H1 (cell line): ENCODE measurements around the gene ARHGAP26.

Source experiments
- EGR1 ChIP-seq: IDR thresholded peaks from 2 replicates; pipeline ENCODE4 v1.6.1; 2011; ENCODE audit warnings: low read depth, low read length, borderline replicate concordance
- EZH2 ChIP-seq: fragments of 200-600 bp; sonication (generic); IDR thresholded peaks from 2 replicates; pipeline ENCODE4 v1.7.1; 2012; ENCODE audit warnings: low read depth, mild to moderate bottlenecking, moderate library complexity, low read length, inconsistent platforms; ENCODE audit not compliant: severe bottlenecking
- MAFK ChIP-seq: IDR thresholded peaks from 2 replicates; pipeline ENCODE4 v1.6.1; 2012; ENCODE audit warnings: low read depth, mild to moderate bottlenecking, improper control_type of control experiment, low read length
- POLR2A ChIP-seq, 2 experiments: IDR thresholded peaks; 1 replicate in 1 of 2; 2 replicates in 1 of 2; pipeline ENCODE4 v1.6.1; 2011; ENCODE audit warnings: low read depth in 2 of 2, low read length in 2 of 2, mild to moderate bottlenecking in 2 of 2; ENCODE audit errors: control extremely low read depth in 1 of 2
- RXRA ChIP-seq: IDR thresholded peaks from 2 replicates; pipeline ENCODE4 v1.6.1; 2011; ENCODE audit warnings: low read depth, mild to moderate bottlenecking, low read length, moderate library complexity; ENCODE audit not compliant: insufficient read depth
- SAP30 ChIP-seq: fragments of 300-600 bp; sonication (generic); IDR thresholded peaks from 2 replicates; pipeline ENCODE4 v1.7.1; 2012; ENCODE audit warnings: low read length, moderate library complexity, mild to moderate bottlenecking, inconsistent platforms; ENCODE audit not compliant: insufficient read depth, insufficient replicate concordance
- YY1 ChIP-seq: IDR thresholded peaks from 2 replicates; pipeline ENCODE4 v1.6.1; 2011; ENCODE audit warnings: low read depth, mild to moderate bottlenecking, low read length
- TF ChIP-seq, protein P1 (sequence below), 3 experiments: IDR thresholded peaks; 1 replicate in 2 of 3; 2 replicates in 1 of 3; pipeline versions ENCODE4 v1.5.1 to v1.6.1; 2011; ENCODE audit warnings: low read length in 3 of 3, mild to moderate bottlenecking in 3 of 3, inconsistent platforms in 2 of 3, low read depth in 1 of 3, moderate library complexity in 1 of 3; ENCODE audit not compliant: insufficient read depth in 1 of 3; ENCODE audit errors: control extremely low read depth in 1 of 3

DNA sequence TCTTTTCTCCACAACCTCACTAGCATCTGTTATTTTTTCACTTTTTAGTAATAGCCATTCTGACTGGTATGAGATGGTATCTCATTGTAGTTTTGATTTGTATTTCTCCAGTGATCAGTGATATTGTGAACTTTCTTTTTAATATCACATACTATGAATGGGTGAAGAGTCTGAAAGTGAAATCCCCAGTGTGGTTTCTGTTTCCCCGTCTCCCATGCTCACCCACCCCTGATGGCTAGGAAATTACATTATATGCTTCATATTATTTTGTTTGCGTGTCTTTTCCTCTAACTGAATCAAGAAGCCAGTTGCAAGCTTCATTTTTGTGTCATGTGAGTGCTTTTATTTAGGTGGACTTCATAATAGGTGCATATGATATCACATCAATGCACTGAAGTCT is 171.1 kb downstream of the ARHGAP26 start:
- TF ChIP-seq EGR1 = no peak
- TF ChIP-seq MAFK = no peak
- TF ChIP-seq, protein P1, sequence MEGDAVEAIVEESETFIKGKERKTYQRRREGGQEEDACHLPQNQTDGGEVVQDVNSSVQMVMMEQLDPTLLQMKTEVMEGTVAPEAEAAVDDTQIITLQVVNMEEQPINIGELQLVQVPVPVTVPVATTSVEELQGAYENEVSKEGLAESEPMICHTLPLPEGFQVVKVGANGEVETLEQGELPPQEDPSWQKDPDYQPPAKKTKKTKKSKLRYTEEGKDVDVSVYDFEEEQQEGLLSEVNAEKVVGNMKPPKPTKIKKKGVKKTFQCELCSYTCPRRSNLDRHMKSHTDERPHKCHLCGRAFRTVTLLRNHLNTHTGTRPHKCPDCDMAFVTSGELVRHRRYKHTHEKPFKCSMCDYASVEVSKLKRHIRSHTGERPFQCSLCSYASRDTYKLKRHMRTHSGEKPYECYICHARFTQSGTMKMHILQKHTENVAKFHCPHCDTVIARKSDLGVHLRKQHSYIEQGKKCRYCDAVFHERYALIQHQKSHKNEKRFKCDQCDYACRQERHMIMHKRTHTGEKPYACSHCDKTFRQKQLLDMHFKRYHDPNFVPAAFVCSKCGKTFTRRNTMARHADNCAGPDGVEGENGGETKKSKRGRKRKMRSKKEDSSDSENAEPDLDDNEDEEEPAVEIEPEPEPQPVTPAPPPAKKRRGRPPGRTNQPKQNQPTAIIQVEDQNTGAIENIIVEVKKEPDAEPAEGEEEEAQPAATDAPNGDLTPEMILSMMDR (IDR thresholded peaks at IDR 0.05; ENCODE audit: control extremely low read depth in 1 of 3, insufficient read depth in 1 of 3, low read depth in 1 of 3, low read length in 3 of 3) = no peak
- TF ChIP-seq RXRA = no peak
- no peak for TF ChIP-seq POLR2A (IDR thresholded peaks at IDR 0.05; ENCODE audit: control extremely low read depth in 1 of 2, low read depth in 2 of 2, low read length in 2 of 2)
- no peak for TF ChIP-seq SAP30
- TF ChIP-seq YY1 = no peak
- TF ChIP-seq EZH2 = no peak
